ENCODE data around the gene DPT. TPM values are rescaled to one million over a fixed set of nuclear protein-coding genes. Genes with fewer than 3 reads are reported as not detected.

The DPT gene
- total and polyA plus RNA-seq, 10 of the 15 experiments (the other 5 are each of a cell fraction or from before 2014, with no cell fraction given), result 0.05 to 0.10 TPM; not detected in 8

GRCh38 chr1:168654198-168654915, 74.6 kb downstream of the DPT start (continued):
- TF ChIP-seq CBX5 (IDR thresholded peaks at IDR 0.05; ENCODE audit: low read depth), result no peak
- no peak for TF ChIP-seq E2F4 (IDR thresholded peaks at IDR 0.05; ENCODE audit: low read depth, low read length)
- no peak for TF ChIP-seq JUNB (IDR thresholded peaks at IDR 0.05)
- no peak for TF ChIP-seq YBX1 (IDR thresholded peaks at IDR 0.05)
- TF ChIP-seq CBFB (IDR thresholded peaks at IDR 0.05; ENCODE audit: low read depth), result no peak
- no peak for TF ChIP-seq KLF5 (IDR thresholded peaks at IDR 0.05; ENCODE audit: partially characterized antibody)
- no peak for TF ChIP-seq ZBTB33 (IDR thresholded peaks at IDR 0.05)

GRCh38 chr1:168653567-168653966, 75.4 kb downstream of the DPT start:
- Histone ChIP-seq H2AFZ (ENCODE audit: control insufficient read depth, low read depth, low read length) (no peak overlapping the region), H3K4me3 (no peak overlapping the region), H3K9me3 (replicated peaks; ENCODE audit: control insufficient read depth, insufficient read depth, low read length) (no peaks in the 10 kb centered on the region), H3K9ac (ENCODE audit: control insufficient read depth, insufficient read depth, low read length) (no peak overlapping the region), H3K4me1 (ENCODE audit: control insufficient read depth, insufficient read depth, low read length) (no peaks in the 10 kb centered on the region), H3K27me3 (replicated peaks in 1 of 2; ENCODE audit: control insufficient read depth in 2 of 2, insufficient read depth in 2 of 2, low read length in 1 of 2) (no peaks in the 10 kb centered on the region; a peak in 1 of 4 replicates), H4K20me1 (ENCODE audit: control insufficient read depth, insufficient read depth) (no peaks in the 10 kb centered on the region), H3K27ac (ENCODE audit: control insufficient read depth, insufficient read depth) (no peak overlapping the region), H3K79me2 (ENCODE audit: control insufficient read depth, insufficient read depth, low read length) (no peaks in the 10 kb centered on the region), H3K4me2 (ENCODE audit: control insufficient read depth, insufficient read depth) (no peak overlapping the region), H3K36me3 (ENCODE audit: control insufficient read depth in 2 of 2, insufficient read depth in 2 of 2, low read length in 1 of 2) (no peaks in the 10 kb centered on the region)
- ChIA-PET POLR2A (no interaction called here), RAD21 (ENCODE audit: unreplicated experiment) (no interaction called here), CTCF (interaction anchor here (1.0 to 2.8 kb wide), 2 partner anchors 16 to 50 kb away, joined by 4 to 8 read pairs; no protein-coding TSS in a partner anchor), SMC1A (ENCODE audit: uncharacterized antibody, unreplicated experiment) (no interaction called here)
- no TSS peak for BruUV-seq (replicated peaks)
- no peak for ATAC-seq
- in situ Hi-C loops (cut with MboI) (no loop called here), intact Hi-C loops (cut with micrococcal nuclease; ENCODE audit: unreplicated experiment) (no loop called here)
- FAIRE-seq, result no peak
- TF ChIP-seq KDM1A (IDR thresholded peaks at IDR 0.05; ENCODE audit: borderline replicate concordance) (no peak), ZBTB11 (CRISPR knock-in tag; IDR thresholded peaks at IDR 0.05) (no peak), MLLT1 (IDR thresholded peaks at IDR 0.05) (no peak), SP1 (IDR thresholded peaks at IDR 0.05; ENCODE audit: low read depth, low read length) (no peak), HDAC2 (IDR thresholded peaks at IDR 0.05) (no peak), ZBED1 (IDR thresholded peaks at IDR 0.05; ENCODE audit: borderline replicate concordance) (no peak), FOXM1 (IDR thresholded peaks at IDR 0.05; ENCODE audit: low read depth, low read length) (no peak), CBX5 (IDR thresholded peaks at IDR 0.05; ENCODE audit: low read depth) (no peak), POLR2AphosphoS5 (IDR thresholded peaks at IDR 0.05; ENCODE audit: low read length) (no peak), CBFB (IDR thresholded peaks at IDR 0.05; ENCODE audit: low read depth) (no peak)
- DNase-seq (ENCODE audit: low read depth, low spot score), result no peak
- 0% methylated on average over 2 of the region's 2 CpGs for WGBS (ENCODE audit: insufficient coverage, insufficient replicate concordance, low lambda C conversion rate, missing lambda C conversion rate)
